Neutrophil (primary cell): ENCODE results near the gene AFDN.

Experiments used
- H3K27ac ChIP-seq: fragments of 200-600 bp; sonication (generic); 2 replicates; pipeline ENCODE4 v1.5.1; 2016; ENCODE audit warnings: mild to moderate bottlenecking, moderate library complexity
- H3K27me3 ChIP-seq: fragments of 200-600 bp; sonication (generic); 2 replicates; pipeline ENCODE4 v1.6.0; 2016; ENCODE audit warnings: mild to moderate bottlenecking
- H3K36me3 ChIP-seq: fragments of 200-600 bp; sonication (generic); 2 replicates; pipeline ENCODE4 v1.5.1; 2017
- H3K4me1 ChIP-seq, 2 experiments: fragments of 200-600 bp in 1 of 2; sonication (generic) in 1 of 2; 1 replicate in 1 of 2; 2 replicates in 1 of 2; pipeline versions ENCODE4 v1.5.1 to v1.6.1; 2013 to 2016; ENCODE audit warnings: low read depth in 1 of 2, low read length in 1 of 2, mild to moderate bottlenecking in 1 of 2, moderate library complexity in 1 of 2; ENCODE audit not compliant: control insufficient read depth in 1 of 2, insufficient read depth in 1 of 2
- H3K4me3 ChIP-seq, 2 experiments: fragments of 200-600 bp in 1 of 2; sonication (generic) in 1 of 2; 1 replicate in 1 of 2; 2 replicates in 1 of 2; pipeline ENCODE4 v1.5.1; 2013 to 2016; ENCODE audit warnings: low read depth in 1 of 2, low read length in 1 of 2, mild to moderate bottlenecking in 1 of 2, moderate library complexity in 1 of 2
- H3K9me3 ChIP-seq: fragments of 200-600 bp; sonication (generic); 2 replicates; pipeline ENCODE4 v1.5.1; 2016
- TF ChIP-seq, protein P1 (sequence below): fragments of 200-600 bp; sonication (generic); IDR thresholded peaks from 2 replicates; pipeline ENCODE4 v1.5.1; 2016; ENCODE audit warnings: antibody characterized with exemption

AFDN gene

DNA sequence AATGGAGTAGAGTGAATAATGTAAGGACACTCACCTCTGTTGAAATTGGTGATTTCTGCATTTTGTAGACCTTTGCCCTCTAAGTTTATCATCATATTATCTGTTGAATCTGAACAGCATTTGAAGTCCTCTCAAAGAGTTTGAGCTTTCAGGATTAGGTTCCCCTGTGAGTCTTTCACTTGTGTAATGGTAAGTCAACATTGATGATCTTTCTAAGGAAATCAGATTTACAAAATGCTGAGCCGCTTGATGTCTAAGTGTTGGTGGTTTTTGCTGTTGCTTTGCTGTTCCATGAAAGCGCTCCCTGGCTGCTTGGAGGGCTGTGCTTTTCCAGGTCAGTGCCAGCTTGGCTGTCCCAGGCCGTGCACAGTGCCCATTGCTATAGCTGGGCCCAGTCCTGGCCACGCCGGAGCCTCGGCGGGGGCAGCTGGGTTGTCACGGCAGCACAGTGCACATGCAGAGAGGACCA lies 136.9 kb downstream of the AFDN start:
- TF ChIP-seq, protein P1, sequence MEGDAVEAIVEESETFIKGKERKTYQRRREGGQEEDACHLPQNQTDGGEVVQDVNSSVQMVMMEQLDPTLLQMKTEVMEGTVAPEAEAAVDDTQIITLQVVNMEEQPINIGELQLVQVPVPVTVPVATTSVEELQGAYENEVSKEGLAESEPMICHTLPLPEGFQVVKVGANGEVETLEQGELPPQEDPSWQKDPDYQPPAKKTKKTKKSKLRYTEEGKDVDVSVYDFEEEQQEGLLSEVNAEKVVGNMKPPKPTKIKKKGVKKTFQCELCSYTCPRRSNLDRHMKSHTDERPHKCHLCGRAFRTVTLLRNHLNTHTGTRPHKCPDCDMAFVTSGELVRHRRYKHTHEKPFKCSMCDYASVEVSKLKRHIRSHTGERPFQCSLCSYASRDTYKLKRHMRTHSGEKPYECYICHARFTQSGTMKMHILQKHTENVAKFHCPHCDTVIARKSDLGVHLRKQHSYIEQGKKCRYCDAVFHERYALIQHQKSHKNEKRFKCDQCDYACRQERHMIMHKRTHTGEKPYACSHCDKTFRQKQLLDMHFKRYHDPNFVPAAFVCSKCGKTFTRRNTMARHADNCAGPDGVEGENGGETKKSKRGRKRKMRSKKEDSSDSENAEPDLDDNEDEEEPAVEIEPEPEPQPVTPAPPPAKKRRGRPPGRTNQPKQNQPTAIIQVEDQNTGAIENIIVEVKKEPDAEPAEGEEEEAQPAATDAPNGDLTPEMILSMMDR = no peak
- no peak overlapping the region for H3K4me3 ChIP-seq
- H3K36me3 ChIP-seq = no peaks in the 10 kb centered on the region
- no peaks in the 10 kb centered on the region for H3K27me3 ChIP-seq
- no peaks in the 10 kb centered on the region for H3K4me1 ChIP-seq
- no peak overlapping the region for H3K27ac ChIP-seq
- no peaks in the 10 kb centered on the region for H3K9me3 ChIP-seq

DNA sequence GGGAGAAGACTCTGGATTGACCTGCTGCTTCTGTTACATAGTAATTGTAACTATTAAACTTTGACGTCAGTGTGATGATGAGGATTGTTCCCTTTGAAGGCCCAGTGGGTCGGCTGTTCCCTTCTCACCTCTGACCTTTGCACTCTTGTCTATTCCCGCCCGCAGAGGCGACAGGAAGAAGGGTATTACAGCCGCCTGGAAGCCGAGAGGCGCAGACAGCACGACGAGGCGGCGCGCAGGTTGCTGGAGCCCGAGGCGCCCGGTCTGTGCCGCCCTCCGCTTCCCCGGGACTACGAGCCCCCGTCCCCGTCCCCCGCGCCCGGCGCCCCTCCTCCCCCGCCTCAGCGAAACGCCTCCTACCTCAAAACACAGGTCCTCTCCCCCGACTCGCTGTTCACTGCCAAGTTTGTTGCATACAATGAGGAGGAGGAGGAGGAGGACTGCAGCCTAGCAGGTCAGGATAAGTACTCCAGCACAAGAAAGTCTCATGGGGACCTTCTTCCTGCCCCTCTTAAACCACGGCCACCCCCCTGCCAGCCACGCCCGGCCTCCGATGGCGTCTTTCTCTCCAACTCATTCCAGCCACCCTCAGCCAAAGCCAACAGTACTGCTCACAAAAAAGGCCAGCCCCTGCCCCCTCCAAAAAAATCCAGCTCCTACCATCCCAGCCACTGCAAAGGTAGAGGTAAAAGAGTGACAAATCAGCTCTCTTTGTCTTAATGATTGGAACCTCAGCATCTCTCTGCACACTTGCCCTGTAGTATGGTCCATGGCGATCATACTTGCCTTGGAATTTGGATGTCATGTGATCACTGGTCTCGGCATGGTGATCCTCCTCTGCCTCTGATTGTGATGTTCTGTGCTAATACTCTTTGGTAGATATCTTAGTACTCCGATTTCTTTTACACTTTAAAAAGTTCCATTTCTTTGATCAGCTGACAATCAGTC lies 139.2 kb downstream of the AFDN start:
- TF ChIP-seq, protein P1 = no peak
- no peak overlapping the region for H3K4me3 ChIP-seq
- no peaks in the 10 kb centered on the region for H3K27me3 ChIP-seq
- no peaks in the 10 kb centered on the region for H3K36me3 ChIP-seq
- H3K4me1 ChIP-seq = no peaks in the 10 kb centered on the region
- no peaks in the 10 kb centered on the region for H3K9me3 ChIP-seq
- no peak overlapping the region for H3K27ac ChIP-seq

DNA sequence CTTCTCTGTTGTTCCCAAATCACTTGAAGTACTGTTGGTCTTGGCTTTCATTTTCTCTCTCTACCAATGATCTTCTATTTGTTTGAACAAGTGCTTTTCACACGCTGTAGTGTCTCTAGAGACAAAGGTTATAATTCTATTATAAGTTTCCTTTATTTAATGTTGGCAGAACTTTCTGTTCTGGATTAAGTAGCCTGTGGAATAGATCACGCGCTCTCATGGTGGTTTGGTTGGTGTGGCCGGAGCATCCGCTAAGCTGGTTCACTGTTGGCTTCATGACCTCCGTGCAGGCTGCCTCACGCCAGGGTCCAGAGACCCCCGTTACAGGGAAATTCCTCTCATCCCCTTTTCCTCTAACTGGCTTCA lies 139.8 kb downstream of the AFDN start:
- no peaks in the 10 kb centered on the region for H3K36me3 ChIP-seq
- no peaks in the 10 kb centered on the region for H3K27me3 ChIP-seq
- TF ChIP-seq, protein P1 = no peak
- H3K4me3 ChIP-seq = no peak overlapping the region
- no peak overlapping the region for H3K27ac ChIP-seq
- H3K4me1 ChIP-seq = no peaks in the 10 kb centered on the region
- no peaks in the 10 kb centered on the region for H3K9me3 ChIP-seq

DNA sequence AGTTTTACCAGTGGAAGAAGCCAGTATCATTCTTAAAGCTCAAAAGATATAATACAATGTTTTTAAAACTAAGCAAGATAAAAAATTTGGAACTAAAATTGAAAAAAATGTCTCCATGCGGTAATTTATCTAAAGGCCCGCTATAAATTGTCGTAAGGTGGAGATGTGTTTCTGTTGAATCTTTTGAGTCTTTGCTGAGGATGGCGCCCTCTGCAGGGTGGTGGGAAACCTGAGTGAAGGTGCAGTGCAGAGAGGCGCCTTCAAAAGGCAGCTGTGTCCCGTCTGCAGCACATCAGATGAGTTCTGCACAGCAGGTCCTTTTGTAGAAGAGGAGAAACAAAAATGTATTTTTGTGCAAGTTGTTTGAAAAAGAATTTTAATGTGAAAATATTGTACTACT lies 141.4 kb downstream of the AFDN start:
- no peaks in the 10 kb centered on the region for H3K36me3 ChIP-seq
- no peaks in the 10 kb centered on the region for H3K4me1 ChIP-seq
- H3K27me3 ChIP-seq = no peaks in the 10 kb centered on the region
- no peak overlapping the region for H3K27ac ChIP-seq
- TF ChIP-seq, protein P1 = no peak
- H3K9me3 ChIP-seq = no peaks in the 10 kb centered on the region
- H3K4me3 ChIP-seq = no peak overlapping the region

DNA sequence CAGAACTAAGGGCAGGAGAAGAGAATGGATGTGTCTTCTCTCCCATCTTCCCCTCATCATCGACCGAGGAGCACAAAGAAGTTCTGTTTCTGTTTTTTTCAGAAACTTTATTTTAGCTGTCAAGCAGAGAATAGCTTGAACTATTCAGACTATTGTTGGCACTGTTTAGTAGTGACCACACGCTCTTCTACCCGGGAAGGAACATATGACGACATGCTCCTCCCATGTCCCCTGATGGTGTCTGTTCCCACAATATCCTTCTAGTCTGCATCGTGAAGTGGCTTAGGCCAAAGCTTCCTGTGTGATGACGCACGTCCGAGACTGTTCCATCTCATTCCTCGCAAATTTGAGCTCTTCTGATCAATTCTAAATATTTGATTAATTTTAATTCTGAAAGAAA lies 143.5 kb downstream of the AFDN start:
- TF ChIP-seq, protein P1 = no peak
- no peak overlapping the region for H3K27ac ChIP-seq
- no peaks in the 10 kb centered on the region for H3K9me3 ChIP-seq
- H3K27me3 ChIP-seq = no peaks in the 10 kb centered on the region
- H3K4me1 ChIP-seq = no peaks in the 10 kb centered on the region
- H3K36me3 ChIP-seq = no peaks in the 10 kb centered on the region
- H3K4me3 ChIP-seq = no peak overlapping the region
